HG02623 (cell line): ENCODE data around the gene CMTM3.
"Not testable (repeated sequence)": the region's sequence is repeated elsewhere in the genome, so short reads cannot be mapped to it uniquely, and the experiment has no call there.

Source experiments
- ATAC-seq: cut with Tn5 transposase; IDR thresholded peaks from one replicate; pipeline ENCODE4 v1.9.1; 2021; ENCODE audit warnings: moderate library complexity; ENCODE audit not compliant: unreplicated experiment

The CMTM3 gene

GRCh38 chr16:66631558-66631957 is 27.1 kb downstream of the CMTM3 start:
- ATAC-seq: not testable (repeated sequence)

GRCh38 chr16:66634527-66635196 is 30.2 kb downstream of the CMTM3 start:
- no peak for ATAC-seq

- ATAC-seq: no peak
These were observed 30.9 kb downstream of the CMTM3 start for GRCh38 chr16:66635406-66635805.

- no peak for ATAC-seq
These were observed 31.7 kb downstream of the CMTM3 start for GRCh38 chr16:66636199-66636598.

GRCh38 chr16:66637806-66638205 is 33.3 kb downstream of the CMTM3 start:
- no peak for ATAC-seq

GRCh38 chr16:66639091-66639885 is 34.8 kb downstream of the CMTM3 start:
- ATAC-seq: no peak

GRCh38 chr16:66640724-66641314 is 36.3 kb downstream of the CMTM3 start:
- no peak for ATAC-seq

- ATAC-seq: no peak
These were observed 36.9 kb downstream of the CMTM3 start for GRCh38 chr16:66641387-66641786.

GRCh38 chr16:66647866-66648265 is 43.4 kb downstream of the CMTM3 start:
- no peak for ATAC-seq

- no peak for ATAC-seq
These were observed 44.7 kb downstream of the CMTM3 start for GRCh38 chr16:66649167-66649566.

GRCh38 chr16:66649636-66650205 is 45.2 kb downstream of the CMTM3 start:
- ATAC-seq: no peak

- peak; percentile 75 for ATAC-seq
These were observed 46.4 kb downstream of the CMTM3 start for GRCh38 chr16:66650707-66651473.

GRCh38 chr16:66651474-66651765 is 46.9 kb downstream of the CMTM3 start:
- no peak for ATAC-seq

GRCh38 chr16:66651965-66652364 is 47.5 kb downstream of the CMTM3 start:
- ATAC-seq: no peak

- no peak for ATAC-seq
These were observed 48.3 kb downstream of the CMTM3 start for GRCh38 chr16:66652661-66653360.

- ATAC-seq: no peak
These were observed 49.3 kb downstream of the CMTM3 start for GRCh38 chr16:66653581-66654350.

GRCh38 chr16:66656547-66656946 is 52.0 kb downstream of the CMTM3 start:
- no peak for ATAC-seq

- no peak for ATAC-seq
These were observed 53.8 kb downstream of the CMTM3 start for GRCh38 chr16:66658143-66658859.

GRCh38 chr16:66658860-66659190 is 54.3 kb downstream of the CMTM3 start:
- no peak for ATAC-seq
